A673 (cell line): ENCODE measurements around the gene C17orf67.

Source experiments
- CTCF ChIP-seq: fragments of 300-800, 200-600 bp; sonication (generic); conservative IDR thresholded peaks from 2 replicates; pipeline ENCODE4 v1.5.1; 2017; ENCODE audit warnings: low read depth, mild to moderate bottlenecking, antibody characterized with exemption, low read length, moderate library complexity, mixed read lengths
- EZH2 ChIP-seq: fragments of 200-600 bp; sonication (generic); IDR thresholded peaks from 2 replicates; pipeline ENCODE4 v1.6.1; 2017; ENCODE audit warnings: borderline replicate concordance, low read depth, mild to moderate bottlenecking, mixed read lengths, antibody characterized with exemption, low read length; ENCODE audit not compliant: poor library complexity, severe bottlenecking

GRCh38 chr17:56807723-56808122, 26.0 kb downstream of the C17orf67 start:
- TF ChIP-seq CTCF = no peak
- TF ChIP-seq EZH2 = no peak
